Measurements from ENCODE around the gene TBC1D22A. TPM values are rescaled to one million over a fixed set of nuclear protein-coding genes. Genes with fewer than 3 reads are reported as not detected.

Gene TBC1D22A
- total and polyA plus RNA-seq, 4 donors: 4.1 to 12.4 (median 8.4) TPM

DNA sequence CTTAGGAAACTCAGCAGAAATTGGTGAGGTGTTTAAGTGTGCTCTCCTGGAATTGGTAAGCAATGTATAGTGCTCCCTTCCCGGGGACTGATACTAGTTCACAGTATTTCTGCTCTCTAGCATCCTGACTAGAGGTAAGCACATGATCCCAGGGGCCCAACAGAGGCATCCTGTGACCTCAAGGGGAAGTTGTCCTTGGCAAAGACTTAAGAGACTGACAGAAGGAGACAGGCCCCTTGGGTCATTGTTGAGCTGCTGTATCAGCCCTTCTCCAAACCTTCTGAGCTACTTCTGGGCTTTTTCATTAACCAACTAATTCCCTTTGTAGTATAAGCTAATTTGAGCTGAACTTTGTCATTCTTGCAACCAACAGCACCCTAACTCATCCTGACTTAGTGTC lies 4.3 kb upstream of the TBC1D22A start:
- no peaks in the 10 kb centered on the region for H3K36me3 ChIP-seq (ENCODE audit: control insufficient read depth in 4 of 4, insufficient read depth in 3 of 4, low read depth in 1 of 4, low read length in 3 of 4)
- H3K27me3 ChIP-seq (ENCODE audit: control insufficient read depth in 4 of 4, insufficient read depth in 4 of 4, low read length in 3 of 4): no peaks in the 10 kb centered on the region
- no peak for DNase-seq (ENCODE audit: low spot score)
- peak overlapping the region; percentile 22 to 39 for H3K27ac ChIP-seq (ENCODE audit: low read depth in 1 of 2, low read length in 2 of 2)
- H3K4me3 ChIP-seq (ENCODE audit: low read depth in 1 of 3, low read length in 3 of 3): no peak overlapping the region
- H3K4me1 ChIP-seq (ENCODE audit: control insufficient read depth in 4 of 4, insufficient read depth in 4 of 4, low read length in 3 of 4): peaks cover 13 to 45% (median 33%) of the 10 kb centered on the region in 4 donors
- H3K9ac ChIP-seq (ENCODE audit: low read depth in 1 of 2, low read length in 2 of 2): no peak overlapping the region
- 79% methylated on average over 1 of the region's 1 CpG for WGBS
- no peak for TF ChIP-seq RAD21 (IDR thresholded peaks at IDR 0.05)
- TF ChIP-seq NR2F2 (IDR thresholded peaks at IDR 0.05): no peak
- TF ChIP-seq HNF4A (conservative IDR thresholded peaks at IDR 0.05): no peak
- TF ChIP-seq, protein P1, sequence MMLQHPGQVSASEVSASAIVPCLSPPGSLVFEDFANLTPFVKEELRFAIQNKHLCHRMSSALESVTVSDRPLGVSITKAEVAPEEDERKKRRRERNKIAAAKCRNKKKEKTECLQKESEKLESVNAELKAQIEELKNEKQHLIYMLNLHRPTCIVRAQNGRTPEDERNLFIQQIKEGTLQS (IDR thresholded peaks at IDR 0.05): no peak
- TF ChIP-seq, protein P2, sequence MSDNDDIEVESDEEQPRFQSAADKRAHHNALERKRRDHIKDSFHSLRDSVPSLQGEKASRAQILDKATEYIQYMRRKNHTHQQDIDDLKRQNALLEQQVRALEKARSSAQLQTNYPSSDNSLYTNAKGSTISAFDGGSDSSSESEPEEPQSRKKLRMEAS (IDR thresholded peaks at IDR 0.05): no peak
- no peak for TF ChIP-seq SP1 (IDR thresholded peaks at IDR 0.05)
- TF ChIP-seq, protein P3, sequence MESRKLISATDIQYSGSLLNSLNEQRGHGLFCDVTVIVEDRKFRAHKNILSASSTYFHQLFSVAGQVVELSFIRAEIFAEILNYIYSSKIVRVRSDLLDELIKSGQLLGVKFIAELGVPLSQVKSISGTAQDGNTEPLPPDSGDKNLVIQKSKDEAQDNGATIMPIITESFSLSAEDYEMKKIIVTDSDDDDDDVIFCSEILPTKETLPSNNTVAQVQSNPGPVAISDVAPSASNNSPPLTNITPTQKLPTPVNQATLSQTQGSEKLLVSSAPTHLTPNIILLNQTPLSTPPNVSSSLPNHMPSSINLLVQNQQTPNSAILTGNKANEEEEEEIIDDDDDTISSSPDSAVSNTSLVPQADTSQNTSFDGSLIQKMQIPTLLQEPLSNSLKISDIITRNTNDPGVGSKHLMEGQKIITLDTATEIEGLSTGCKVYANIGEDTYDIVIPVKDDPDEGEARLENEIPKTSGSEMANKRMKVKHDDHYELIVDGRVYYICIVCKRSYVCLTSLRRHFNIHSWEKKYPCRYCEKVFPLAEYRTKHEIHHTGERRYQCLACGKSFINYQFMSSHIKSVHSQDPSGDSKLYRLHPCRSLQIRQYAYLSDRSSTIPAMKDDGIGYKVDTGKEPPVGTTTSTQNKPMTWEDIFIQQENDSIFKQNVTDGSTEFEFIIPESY (IDR thresholded peaks at IDR 0.05): no peak
- no peak for TF ChIP-seq RXRA (IDR thresholded peaks at IDR 0.05)
- TF ChIP-seq YY1 (IDR thresholded peaks at IDR 0.05): no peak
- TF ChIP-seq, protein P4, sequence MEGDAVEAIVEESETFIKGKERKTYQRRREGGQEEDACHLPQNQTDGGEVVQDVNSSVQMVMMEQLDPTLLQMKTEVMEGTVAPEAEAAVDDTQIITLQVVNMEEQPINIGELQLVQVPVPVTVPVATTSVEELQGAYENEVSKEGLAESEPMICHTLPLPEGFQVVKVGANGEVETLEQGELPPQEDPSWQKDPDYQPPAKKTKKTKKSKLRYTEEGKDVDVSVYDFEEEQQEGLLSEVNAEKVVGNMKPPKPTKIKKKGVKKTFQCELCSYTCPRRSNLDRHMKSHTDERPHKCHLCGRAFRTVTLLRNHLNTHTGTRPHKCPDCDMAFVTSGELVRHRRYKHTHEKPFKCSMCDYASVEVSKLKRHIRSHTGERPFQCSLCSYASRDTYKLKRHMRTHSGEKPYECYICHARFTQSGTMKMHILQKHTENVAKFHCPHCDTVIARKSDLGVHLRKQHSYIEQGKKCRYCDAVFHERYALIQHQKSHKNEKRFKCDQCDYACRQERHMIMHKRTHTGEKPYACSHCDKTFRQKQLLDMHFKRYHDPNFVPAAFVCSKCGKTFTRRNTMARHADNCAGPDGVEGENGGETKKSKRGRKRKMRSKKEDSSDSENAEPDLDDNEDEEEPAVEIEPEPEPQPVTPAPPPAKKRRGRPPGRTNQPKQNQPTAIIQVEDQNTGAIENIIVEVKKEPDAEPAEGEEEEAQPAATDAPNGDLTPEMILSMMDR (IDR thresholded peaks at IDR 0.05; ENCODE audit: low read depth, low read length, missing input control): no peak
- TF ChIP-seq JUND (IDR thresholded peaks at IDR 0.05): no peak
- TF ChIP-seq, protein P5, sequence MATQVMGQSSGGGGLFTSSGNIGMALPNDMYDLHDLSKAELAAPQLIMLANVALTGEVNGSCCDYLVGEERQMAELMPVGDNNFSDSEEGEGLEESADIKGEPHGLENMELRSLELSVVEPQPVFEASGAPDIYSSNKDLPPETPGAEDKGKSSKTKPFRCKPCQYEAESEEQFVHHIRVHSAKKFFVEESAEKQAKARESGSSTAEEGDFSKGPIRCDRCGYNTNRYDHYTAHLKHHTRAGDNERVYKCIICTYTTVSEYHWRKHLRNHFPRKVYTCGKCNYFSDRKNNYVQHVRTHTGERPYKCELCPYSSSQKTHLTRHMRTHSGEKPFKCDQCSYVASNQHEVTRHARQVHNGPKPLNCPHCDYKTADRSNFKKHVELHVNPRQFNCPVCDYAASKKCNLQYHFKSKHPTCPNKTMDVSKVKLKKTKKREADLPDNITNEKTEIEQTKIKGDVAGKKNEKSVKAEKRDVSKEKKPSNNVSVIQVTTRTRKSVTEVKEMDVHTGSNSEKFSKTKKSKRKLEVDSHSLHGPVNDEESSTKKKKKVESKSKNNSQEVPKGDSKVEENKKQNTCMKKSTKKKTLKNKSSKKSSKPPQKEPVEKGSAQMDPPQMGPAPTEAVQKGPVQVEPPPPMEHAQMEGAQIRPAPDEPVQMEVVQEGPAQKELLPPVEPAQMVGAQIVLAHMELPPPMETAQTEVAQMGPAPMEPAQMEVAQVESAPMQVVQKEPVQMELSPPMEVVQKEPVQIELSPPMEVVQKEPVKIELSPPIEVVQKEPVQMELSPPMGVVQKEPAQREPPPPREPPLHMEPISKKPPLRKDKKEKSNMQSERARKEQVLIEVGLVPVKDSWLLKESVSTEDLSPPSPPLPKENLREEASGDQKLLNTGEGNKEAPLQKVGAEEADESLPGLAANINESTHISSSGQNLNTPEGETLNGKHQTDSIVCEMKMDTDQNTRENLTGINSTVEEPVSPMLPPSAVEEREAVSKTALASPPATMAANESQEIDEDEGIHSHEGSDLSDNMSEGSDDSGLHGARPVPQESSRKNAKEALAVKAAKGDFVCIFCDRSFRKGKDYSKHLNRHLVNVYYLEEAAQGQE (IDR thresholded peaks at IDR 0.05): no peak
- no peak for TF ChIP-seq TAF1 (conservative IDR thresholded peaks at IDR 0.05)
- TF ChIP-seq FOXA1 (IDR thresholded peaks at IDR 0.05): no peak
- TF ChIP-seq EGR1 (IDR thresholded peaks at IDR 0.05; ENCODE audit: low read depth in 2 of 2): no peak
- TF ChIP-seq GABPA (IDR thresholded peaks at IDR 0.05 in 1 of 2, conservative IDR thresholded peaks at IDR 0.05 in 1 of 2): no peak
- TF ChIP-seq FOXA2 (IDR thresholded peaks at IDR 0.05): no peak
- no peak for TF ChIP-seq HNF4G (IDR thresholded peaks at IDR 0.05)
- no peaks in the 10 kb centered on the region for H3K9me3 ChIP-seq (ENCODE audit: control insufficient read depth in 4 of 4, low read length in 3 of 4)
